ENCODE results near the gene MAST2. TPM values are rescaled to one million over a fixed set of nuclear protein-coding genes. Genes with fewer than 3 reads are reported as not detected.

MAST2 gene
- total RNA-seq, 4 donors from 2014 or later: 18.8 to 22.2 (median 20.2) TPM

- no peak for DNase-seq
- Histone ChIP-seq H3K27ac (no peak overlapping the region), H3K4me1 (no peaks in the 10 kb centered on the region), H3K9me3 (no peaks in the 10 kb centered on the region), H3K36me3 (peaks cover 0 to 12% of the 10 kb centered on the region in 2 donors), H3K4me3 (replicated peaks in 1 of 3) (no peak overlapping the region), H3K27me3 (no peaks in the 10 kb centered on the region)
- intact Hi-C loops (cut with DNase I): no loop called here
- no peak for TF ChIP-seq POLR2A (IDR thresholded peaks at IDR 0.05)
- TF ChIP-seq, protein P1, sequence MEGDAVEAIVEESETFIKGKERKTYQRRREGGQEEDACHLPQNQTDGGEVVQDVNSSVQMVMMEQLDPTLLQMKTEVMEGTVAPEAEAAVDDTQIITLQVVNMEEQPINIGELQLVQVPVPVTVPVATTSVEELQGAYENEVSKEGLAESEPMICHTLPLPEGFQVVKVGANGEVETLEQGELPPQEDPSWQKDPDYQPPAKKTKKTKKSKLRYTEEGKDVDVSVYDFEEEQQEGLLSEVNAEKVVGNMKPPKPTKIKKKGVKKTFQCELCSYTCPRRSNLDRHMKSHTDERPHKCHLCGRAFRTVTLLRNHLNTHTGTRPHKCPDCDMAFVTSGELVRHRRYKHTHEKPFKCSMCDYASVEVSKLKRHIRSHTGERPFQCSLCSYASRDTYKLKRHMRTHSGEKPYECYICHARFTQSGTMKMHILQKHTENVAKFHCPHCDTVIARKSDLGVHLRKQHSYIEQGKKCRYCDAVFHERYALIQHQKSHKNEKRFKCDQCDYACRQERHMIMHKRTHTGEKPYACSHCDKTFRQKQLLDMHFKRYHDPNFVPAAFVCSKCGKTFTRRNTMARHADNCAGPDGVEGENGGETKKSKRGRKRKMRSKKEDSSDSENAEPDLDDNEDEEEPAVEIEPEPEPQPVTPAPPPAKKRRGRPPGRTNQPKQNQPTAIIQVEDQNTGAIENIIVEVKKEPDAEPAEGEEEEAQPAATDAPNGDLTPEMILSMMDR (IDR thresholded peaks at IDR 0.05): no peak
- WGBS, 2 donors: 98% methylated on average over 3 of the region's 3 CpGs
These were observed 199.2 kb downstream of the MAST2 start for GRCh38 chr1:46002551-46003150.

- TF ChIP-seq POLR2A (IDR thresholded peaks at IDR 0.05): no peak
- TF ChIP-seq, protein P1 (IDR thresholded peaks at IDR 0.05): no peak
- intact Hi-C loops (cut with DNase I): no loop called here
- WGBS, 2 donors: 66 to 67% methylated on average over 5 of the region's 5 CpGs
- H3K36me3 ChIP-seq: peaks cover 0 to 15% of the 10 kb centered on the region in 2 donors
- H3K4me1 ChIP-seq: no peaks in the 10 kb centered on the region
- no peak overlapping the region for H3K4me3 ChIP-seq (replicated peaks in 1 of 3)
- H3K27ac ChIP-seq: no peak overlapping the region
- no peaks in the 10 kb centered on the region for H3K27me3 ChIP-seq
- no peak for DNase-seq
- H3K9me3 ChIP-seq: no peaks in the 10 kb centered on the region
These were observed 199.9 kb downstream of the MAST2 start for GRCh38 chr1:46003315-46003714.

- Histone ChIP-seq H3K27me3 (no peaks in the 10 kb centered on the region), H3K4me3 (replicated peaks in 1 of 3) (no peak overlapping the region), H3K4me1 (no peaks in the 10 kb centered on the region), H3K36me3 (peaks cover 0 to 20% of the 10 kb centered on the region in 2 donors), H3K27ac (no peak overlapping the region), H3K9me3 (no peaks in the 10 kb centered on the region)
- no peak for DNase-seq
- intact Hi-C loops (cut with DNase I): no loop called here
- WGBS, 2 donors: 95 to 97% methylated on average over 1 of the region's 1 CpG
- TF ChIP-seq POLR2A (IDR thresholded peaks at IDR 0.05): no peak
- TF ChIP-seq, protein P1 (IDR thresholded peaks at IDR 0.05): no peak
These were observed 201.1 kb downstream of the MAST2 start for GRCh38 chr1:46004492-46004891.

DNA sequence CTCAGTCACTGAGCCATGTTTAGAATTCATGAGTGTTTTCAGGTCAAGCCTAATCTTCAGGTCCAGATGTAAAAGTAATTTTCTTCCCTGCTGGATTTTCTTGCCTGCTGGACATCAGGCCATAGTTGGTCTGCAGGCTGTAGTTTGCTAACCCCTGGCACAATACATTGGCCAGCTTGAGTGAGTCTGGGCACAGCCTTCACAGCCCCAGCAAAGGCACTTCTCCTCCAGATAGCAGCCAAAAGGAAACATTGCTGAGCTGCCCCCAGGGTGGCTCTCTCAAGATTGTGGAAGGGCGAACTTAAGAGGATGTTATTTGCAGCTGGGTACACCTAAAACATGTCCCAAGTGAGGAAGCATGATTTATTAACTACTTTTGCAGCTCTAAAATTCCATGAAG, 202.2 kb downstream of the MAST2 start:
- Histone ChIP-seq H3K27ac (no peak overlapping the region), H3K4me1 (no peaks in the 10 kb centered on the region), H3K36me3 (peaks cover 1 to 28% of the 10 kb centered on the region in 2 donors), H3K9me3 (no peaks in the 10 kb centered on the region), H3K27me3 (no peaks in the 10 kb centered on the region), H3K4me3 (replicated peaks in 1 of 3) (no peak overlapping the region)
- DNase-seq: no peak
- TF ChIP-seq, protein P1 (IDR thresholded peaks at IDR 0.05): no peak
- no peak for TF ChIP-seq POLR2A (IDR thresholded peaks at IDR 0.05)
- WGBS, 2 donors: 90 to 94% methylated on average over 1 of the region's 1 CpG
- intact Hi-C loops (cut with DNase I): no loop called here

DNA sequence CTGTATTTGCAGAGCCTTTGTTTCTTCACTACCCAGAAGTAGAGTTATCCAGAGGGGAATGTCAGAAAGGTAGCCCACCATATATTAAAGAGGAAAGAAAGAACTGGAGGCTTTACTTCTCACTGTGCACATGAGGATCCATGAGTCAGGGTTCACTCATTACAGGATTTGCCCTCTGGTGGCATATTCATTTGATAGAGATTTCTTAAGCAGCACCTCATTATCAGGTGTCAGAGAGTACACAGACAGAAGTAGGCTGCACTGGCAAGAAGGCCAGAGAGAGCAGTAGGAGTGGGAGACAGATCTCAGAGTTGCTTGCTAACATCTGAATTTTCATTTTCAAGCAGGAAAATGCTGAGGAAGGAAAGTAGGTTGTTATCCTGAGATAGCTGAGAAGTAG, 205.2 kb downstream of the MAST2 start:
- peaks cover 4 to 29% of the 10 kb centered on the region in 2 donors for H3K36me3 ChIP-seq
- H3K27me3 ChIP-seq: no peaks in the 10 kb centered on the region
- no peak overlapping the region for H3K4me3 ChIP-seq (replicated peaks in 1 of 3)
- no peaks in the 10 kb centered on the region for H3K9me3 ChIP-seq
- intact Hi-C loops (cut with DNase I): no loop called here
- no peaks in the 10 kb centered on the region for H3K4me1 ChIP-seq
- H3K27ac ChIP-seq: no peak overlapping the region
- no peak for TF ChIP-seq POLR2A (IDR thresholded peaks at IDR 0.05)
- TF ChIP-seq, protein P1 (IDR thresholded peaks at IDR 0.05): no peak
- no peak for DNase-seq
